HG02981 (cell line): ENCODE measurements around the gene PROZ.

Experiments used
- ATAC-seq: cut with Tn5 transposase; IDR thresholded peaks from one replicate; pipeline ENCODE4 v1.9.1; 2021; ENCODE audit warnings: mild to moderate bottlenecking, moderate library complexity; ENCODE audit not compliant: unreplicated experiment

PROZ gene

DNA sequence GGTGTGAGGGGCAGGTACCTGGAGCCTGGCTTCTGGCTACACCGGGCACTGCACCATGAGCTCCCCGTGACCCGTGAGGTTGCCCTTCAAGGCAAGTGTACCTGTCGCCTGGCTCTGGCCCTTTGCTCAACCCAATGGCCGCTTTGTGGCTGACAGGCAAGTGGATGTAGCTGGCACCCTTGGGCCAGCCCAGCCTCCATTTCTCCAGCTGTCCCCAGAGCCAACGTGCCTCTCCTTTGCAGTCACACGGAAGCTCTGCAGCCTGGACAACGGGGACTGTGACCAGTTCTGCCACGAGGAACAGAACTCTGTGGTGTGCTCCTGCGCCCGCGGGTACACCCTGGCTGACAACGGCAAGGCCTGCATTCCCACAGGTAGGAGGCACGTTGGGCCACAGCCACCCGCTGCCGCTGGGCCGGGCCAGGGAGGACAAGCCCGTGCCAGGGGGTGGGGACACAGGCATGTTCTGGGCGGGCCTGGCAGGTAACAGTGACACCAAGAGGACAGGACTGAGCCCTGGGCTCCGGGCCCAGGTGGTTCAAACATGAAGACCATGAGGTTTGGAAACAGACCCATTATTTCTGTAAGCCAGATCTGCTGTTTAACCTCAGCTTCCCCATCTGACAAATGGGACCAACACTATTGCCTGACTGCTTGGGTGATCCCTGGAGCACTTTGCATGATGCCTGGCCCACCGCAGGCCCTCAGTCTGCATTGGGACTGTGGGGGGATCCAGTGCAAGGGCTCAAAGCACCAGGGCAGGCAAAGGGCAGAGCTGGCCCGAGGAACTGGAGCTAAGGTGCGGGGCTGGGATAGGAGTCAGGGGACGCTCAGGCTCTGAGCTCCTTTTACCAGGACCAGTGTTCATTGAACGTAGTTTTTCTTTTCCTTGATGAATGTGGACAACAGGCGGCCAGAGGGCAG is 17.5 kb upstream of the PROZ start:
- ATAC-seq = no peak

DNA sequence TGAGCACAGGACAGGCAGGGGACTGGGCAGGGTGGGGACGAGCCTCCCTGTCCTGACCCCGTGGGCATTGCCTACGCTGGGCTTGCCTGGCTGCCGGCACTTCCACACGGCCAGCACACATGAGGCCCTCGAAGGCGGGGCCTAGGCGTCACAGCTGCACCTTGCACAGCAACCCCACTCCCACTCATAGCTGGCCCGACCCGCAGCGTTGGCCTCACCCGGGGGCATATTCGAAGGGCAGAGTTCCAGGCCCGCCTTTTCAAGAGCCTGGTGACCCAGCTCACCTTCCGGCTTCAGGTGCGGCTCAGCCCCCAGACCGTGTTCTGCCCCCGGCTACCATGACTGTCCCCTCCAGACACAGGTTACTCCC is 16.9 kb upstream of the PROZ start:
- ATAC-seq = no peak

DNA sequence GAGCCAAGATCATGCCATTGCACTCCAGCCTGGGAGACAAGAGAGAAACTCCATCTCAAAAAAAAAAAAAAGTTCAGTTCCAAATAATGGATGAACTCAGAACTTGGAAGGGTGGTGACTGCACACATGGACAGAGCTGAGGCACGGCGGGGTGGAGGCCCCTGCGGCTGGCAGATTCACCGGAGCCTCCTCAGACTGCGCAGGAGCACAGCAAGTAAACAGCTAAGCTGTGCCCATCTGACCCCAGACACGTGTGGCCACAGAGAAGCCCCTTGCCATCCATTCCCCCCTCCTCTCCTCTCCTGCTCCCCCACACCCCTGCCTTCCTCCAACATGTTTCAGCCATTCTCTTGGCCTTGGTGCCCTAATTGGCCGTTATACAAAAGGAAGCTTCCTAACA is 15.6 kb upstream of the PROZ start:
- no peak for ATAC-seq

DNA sequence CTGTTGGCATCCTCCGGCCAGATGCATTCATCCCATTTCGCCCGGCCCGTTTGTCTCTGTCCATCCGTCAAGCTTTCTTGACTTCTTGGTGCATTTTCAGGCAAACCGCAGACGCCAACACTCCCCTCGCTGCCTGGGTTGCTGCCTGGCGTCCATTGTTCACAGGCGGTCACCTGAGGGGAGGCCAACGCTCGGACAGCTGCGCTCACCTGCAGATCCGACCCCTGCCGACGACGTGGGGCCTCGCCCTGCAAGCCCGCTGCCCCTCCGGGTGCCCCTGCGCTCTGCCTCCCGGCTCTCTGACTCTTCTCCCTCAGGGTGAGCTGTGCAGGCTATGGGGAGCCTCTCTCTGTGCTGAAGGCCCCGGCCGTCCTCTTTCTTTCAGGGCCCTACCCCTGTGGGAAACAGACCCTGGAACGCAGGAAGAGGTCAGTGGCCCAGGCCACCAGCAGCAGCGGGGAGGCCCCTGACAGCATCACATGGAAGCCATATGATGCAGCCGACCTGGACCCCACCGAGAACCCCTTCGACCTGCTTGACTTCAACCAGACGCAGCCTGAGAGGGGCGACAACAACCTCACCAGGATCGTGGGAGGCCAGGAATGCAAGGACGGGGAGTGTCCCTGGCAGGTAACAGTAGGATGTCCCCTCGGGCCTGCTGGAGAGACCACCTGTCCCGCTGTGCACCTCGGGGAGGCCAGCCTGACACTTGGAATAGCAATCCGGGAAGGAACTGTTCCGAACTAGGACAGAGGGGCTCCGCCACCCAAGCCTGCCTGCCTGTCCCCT is 14.8 kb upstream of the PROZ start:
- no peak for ATAC-seq

DNA sequence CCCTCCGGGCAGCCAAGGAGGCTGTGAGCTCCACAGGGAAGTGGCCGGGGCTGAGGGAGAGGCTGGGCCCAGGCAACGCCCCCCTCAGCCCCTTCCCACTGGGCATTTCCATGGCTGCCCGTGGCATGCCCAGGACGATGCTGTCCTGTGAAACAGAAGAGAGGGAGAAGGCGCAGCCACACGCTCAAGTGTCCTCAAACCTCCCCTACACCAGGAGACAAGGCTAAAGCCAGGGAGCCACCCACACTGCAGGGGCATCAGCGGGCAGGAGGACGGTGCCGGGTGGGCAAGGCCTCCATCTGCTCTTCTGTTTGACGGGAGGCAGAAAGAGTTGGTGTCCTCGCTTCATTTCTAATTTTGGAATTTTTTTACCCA is 14.2 kb upstream of the PROZ start:
- ATAC-seq = no peak

DNA sequence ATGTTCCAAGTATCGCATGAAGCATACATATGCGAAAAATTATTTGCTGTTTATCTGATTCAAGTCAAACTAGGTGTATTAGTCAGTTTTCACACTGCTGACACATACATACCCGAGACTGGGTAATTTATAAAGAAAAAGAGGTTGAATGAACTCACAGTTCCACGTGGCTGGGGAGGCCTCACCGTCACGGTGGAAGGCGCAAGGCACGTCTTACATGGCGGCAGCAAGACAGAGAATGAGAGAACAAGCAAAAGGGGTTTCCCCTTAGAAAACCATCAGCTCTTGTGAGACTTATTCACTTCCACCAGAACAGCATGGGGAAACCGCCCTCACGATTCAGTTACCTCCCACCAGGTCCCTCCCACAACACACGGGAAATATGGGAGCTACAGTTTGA is 13.0 kb upstream of the PROZ start:
- no peak for ATAC-seq

DNA sequence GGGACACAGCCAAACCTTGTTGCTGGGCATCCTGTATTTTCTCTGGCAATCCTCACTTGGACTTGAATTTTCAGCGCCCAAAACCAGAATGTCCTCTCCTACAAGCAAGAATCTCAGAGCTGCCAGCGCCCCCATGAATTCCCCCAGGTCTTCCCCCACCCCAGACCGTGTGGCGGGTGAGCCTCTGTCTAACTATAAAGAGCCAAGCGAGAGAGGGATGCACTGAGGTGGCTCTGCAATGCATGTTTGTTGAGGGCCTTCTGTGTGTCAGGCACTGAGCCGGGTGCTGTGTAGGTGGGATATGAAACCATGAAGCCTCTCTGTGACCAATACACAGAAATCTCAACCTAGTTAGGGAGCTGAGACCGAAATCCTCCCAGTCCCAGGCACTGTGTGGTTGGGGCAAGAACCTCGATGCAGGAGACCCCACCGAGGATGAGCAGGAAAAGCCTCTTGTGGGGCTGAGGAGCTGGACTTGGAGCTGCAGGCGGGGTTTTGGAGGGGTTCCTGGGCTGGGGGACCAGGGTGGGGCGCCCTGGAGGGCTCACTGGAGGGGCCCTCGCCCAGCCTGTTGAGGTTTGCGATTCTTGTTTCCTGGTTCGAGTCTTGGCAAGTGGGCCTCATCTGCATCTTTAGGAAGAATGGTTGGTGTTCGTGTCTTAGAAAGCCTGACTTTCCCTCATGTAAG is 12.4 kb upstream of the PROZ start:
- no peak for ATAC-seq

DNA sequence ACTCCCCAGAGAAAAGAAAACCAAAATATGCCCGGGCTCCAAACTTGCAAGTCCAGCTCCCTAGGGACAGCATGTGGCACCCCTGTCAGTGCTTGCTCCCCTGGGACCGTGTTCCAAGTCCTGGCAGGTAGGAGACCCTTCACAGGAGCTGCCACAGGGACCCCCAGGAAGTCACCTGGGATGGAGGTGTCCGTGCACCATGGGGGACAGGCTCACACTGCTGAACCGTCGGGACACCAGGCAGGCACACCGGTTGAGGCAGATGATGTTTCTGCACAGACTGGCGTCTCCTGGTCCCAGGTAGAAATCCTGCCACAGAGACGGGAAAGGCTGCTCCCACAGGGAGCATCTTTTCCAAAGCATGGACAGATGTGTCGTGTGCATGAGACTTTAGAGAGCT is 11.7 kb upstream of the PROZ start:
- no peak for ATAC-seq

DNA sequence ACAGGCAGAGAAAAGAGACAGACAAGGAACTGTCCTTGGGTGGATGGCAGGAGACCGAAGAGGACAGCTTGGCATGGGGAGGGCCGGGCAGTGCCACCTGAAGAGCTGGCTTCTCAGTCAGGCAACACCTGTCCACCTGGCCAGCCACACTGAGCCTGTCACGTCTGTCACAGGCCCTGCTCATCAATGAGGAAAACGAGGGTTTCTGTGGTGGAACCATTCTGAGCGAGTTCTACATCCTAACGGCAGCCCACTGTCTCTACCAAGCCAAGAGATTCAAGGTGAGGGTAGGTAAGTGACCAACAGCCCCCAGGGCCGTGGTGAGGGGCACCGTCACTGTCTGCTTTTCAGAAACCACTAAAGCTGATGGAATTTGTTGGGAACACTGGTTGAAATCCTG is 11.2 kb upstream of the PROZ start:
- ATAC-seq = no peak

DNA sequence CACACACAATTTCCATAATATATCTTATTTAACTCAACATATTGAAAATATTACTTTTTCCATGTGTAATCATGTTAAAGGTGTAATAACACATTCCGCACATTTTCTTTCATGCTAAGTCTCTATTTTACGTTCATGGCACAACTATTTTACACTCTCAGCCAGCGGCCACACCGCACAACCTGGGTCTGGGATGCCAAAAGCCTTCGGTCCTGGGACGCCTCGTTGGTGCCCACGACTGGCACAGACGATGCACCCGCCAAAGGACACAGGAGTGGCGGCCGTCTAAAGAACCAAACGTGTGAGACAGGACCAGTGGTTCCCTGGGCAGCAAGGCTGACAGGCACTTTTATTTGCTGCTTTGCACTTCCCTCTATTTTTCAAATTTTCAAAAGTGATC is 10.0 kb upstream of the PROZ start:
- ATAC-seq = no peak

DNA sequence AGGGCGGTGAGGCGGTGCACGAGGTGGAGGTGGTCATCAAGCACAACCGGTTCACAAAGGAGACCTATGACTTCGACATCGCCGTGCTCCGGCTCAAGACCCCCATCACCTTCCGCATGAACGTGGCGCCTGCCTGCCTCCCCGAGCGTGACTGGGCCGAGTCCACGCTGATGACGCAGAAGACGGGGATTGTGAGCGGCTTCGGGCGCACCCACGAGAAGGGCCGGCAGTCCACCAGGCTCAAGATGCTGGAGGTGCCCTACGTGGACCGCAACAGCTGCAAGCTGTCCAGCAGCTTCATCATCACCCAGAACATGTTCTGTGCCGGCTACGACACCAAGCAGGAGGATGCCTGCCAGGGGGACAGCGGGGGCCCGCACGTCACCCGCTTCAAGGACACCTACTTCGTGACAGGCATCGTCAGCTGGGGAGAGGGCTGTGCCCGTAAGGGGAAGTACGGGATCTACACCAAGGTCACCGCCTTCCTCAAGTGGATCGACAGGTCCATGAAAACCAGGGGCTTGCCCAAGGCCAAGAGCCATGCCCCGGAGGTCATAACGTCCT is 9.4 kb upstream of the PROZ start:
- ATAC-seq = no peak

DNA sequence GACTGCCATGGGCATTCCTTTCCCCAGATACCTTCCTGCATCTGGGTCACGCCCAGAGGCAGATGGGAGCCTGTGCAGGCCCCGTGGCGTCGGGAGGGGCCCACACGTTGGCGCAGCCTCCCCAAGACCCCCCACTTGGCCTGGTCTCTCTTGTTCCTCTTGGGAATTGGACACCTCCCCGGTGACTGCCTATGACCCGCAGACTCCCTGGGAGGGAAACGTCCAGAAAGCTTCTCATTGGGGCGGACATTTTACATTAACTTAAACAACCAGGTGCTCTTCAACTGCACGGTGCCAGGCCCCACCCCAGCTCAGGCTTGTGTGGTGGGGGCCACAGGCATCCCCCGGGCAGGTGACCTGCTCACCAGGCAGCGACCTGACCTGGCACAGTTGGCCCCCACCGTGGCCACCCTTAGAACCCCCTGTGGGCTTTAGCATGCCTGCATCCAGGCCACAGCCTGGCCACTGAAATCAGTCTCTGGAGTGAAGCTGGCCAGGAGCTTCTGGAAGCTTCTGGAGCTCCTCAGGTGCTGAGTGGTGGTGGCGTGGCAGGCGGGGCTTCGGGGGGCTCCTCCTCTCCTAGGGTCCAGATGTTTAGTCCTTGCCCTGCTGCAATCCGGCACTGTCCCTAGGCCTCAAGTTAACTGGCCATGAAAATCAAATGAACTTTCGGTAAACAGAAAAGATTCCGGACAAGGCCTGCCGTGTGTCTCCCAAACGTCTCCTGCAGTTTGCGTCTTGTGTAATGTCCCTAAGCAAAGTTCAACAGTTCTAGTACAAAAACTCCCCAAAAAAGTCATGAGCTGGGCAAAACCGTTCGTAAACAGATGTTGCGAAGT is 8.5 kb upstream of the PROZ start:
- ATAC-seq = no peak

DNA sequence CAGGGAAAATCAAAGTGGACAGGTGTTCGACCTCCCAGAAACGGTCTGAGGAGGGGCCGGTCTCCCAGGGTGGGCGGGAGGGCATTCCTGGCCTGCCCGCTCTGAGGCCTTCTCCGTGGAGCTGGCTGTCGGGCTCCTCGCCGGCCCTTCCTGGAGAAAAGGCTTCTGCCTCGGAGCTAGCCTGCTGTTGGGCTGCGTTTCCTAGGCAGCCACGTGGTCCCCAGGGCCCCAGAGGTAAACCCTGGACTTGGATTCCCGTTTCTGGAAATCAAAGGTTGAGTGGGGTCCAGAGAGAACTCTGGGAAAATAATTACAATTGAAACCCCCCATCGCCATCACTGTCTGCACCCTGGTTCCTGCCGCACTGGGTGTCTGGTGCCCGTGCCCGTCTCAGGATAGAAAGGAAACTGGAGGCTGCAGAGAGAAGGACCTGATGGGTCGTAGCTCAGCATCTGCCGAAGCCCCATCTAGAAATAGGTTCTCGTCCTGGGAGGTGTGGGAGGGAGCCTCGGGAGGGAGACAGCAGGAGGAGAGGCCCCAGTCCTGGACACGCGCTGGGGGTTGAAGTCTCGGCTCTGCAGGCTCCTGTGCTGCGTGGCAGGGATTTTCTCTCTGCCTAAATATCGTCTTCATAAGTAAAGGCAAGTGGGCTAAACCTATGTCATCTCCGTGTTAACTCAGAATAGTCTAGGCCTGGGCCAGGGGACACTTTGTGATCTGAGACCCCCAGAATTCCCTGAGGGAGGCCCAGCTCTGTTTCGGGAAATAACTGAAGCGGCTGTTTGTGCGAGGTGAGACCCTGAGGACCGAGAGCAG is 7.7 kb upstream of the PROZ start:
- ATAC-seq = no peak

DNA sequence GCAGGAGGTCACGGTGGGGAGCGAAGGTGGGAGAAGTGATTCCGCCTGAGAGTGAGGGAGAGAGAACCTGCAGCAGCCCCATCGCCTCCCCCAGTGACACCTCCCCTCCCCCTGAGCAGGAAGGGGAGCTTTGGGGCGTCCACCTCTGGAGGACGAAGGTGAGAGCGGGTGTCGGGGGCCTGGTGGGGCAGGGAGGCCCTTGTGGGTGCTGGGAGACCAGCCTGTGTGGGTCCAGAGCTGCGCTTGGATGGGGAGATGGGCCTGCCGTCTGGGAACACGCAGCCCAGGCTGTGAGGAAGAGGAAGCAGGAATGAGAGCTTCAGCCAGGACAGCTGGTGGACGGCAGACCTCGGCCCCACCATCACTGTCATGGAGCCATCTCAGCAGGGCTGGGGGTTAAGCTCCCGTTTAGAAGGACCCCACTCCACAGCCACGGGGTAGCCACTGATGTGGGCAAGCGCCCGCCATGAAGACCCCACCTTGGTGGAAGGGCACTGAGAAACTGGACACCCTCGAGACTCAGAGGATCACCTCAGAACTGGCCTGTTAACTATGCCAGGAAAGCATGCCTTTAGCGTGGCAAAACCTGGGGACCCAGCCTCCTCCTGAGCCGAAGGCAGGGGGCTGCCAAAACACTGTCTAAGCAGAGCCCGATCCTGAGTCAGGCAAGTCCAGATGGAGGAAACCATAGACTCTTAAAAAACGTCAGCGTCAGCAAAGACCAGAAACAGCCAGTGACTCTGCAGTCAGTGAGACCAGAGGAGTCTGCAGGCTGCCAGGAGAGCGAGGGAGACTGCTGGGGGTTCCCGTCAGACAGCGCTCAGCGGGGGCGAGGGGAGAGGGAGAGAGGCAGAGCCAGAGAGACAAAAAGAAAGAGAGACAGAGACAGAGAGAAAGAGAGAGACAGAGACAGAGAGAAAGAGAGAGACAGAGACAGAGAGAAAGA is 6.4 kb upstream of the PROZ start:
- ATAC-seq = no peak

DNA sequence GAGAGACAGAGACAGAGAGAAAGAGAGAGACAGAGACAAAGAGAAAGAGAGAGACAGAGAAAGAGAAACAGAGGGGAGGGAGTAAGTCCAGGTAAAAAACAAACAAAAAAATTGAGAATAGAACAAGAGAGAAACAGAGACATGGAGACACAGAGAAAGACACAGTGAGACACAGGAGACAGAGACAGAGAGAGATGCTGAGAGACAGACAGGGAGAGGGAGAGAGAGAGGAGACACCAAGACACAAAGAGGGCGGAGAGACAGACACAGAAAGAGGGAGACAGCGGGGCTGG is 5.8 kb upstream of the PROZ start:
- ATAC-seq = no peak

DNA sequence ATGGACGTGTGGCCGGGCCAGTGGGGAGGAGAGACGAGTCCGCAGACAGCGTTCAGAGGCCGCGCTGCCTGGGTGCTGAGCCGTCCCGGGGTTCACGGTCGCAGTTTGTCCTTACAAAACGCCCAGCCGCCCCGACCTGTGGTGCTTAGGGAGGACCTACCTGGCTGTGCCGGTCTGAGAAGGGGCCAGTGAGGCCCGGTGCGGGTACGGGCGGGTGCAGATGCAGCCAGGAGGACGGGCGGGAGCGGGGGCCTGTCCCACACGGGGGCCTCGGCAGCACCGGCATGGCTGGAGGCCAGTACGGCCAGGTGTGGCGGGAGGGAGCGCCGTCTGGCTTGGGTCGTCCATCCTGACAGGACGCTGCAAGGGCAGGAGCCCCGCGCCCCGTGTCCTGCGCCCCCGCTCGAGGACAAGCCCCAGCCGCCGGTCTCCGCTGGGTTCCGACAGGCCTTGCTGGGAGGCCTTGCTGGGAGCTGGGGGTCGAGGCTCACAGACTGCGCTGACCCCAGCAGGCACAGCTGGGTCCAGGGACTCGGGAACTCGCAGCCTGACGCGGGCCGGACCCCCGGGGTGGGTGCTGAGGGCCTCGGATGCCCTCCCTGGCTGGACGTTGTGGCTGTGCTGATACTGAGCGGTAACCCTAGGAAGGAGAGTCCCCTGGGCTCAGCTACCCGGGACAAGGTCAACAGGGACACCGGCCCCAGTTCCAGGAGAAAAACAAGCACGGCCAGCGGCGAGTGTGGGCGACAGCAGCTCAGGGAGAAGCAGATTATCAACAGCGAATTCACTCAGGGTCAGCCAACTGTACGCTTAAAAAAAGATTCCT is 5.3 kb upstream of the PROZ start:
- ATAC-seq = peak; percentile 27

DNA sequence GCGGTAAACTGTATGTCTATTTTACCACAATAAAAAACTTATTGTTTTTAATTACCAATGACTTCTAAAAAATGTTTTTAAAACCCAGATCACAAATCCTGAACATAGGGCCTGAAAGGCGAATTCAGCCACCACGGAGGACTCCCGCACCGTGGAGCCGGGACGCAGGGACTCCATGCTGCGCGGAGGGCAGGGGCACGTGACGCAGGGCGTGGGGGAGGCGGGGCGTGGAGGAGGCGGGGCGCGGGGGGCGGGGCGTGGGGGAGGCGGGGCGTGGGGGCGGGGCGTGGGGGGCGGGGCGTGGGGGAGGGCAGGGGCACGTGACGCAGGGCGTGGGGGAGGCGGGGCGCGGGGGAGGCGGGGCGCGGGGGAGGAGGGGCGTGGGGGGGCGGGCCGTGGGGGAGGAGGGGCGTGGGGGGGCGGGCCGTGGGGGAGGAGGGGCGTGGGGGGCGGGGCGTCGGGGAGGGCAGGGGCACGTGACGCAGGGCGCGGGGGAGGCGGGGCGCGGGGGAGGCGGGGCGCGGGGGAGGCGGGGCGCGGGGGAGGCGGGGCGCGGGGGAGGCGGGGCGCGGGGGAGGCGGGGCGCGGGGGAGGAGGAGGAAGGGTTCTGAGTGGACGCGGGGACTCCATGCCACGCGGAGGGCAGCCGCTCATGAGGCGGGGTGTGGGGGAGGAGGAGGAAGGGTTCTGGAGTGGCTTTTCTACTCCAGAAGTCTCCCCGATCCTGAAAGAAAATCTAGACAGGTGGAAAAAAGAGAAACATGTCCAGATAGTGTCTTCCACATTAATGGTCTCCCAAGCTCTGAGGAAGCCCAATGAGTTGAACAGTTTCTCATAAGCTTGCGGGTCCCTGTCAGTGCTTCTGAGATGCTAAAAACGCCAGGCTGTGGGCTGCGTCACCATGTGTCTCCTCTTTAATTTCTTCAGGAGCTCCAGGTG is 4.4 kb upstream of the PROZ start:
- peak; percentile 67 for ATAC-seq
